ENCODE results near the gene PIP5K1B. TPM values are rescaled to one million over a fixed set of nuclear protein-coding genes. Genes with fewer than 3 reads are reported as not detected.
A peak's percentile ranks its signal among the peaks of the same experiment; 100 is the strongest.

The PIP5K1B gene
- total RNA-seq, 1 experiment from 2014 or later = 5.2 TPM

DNA sequence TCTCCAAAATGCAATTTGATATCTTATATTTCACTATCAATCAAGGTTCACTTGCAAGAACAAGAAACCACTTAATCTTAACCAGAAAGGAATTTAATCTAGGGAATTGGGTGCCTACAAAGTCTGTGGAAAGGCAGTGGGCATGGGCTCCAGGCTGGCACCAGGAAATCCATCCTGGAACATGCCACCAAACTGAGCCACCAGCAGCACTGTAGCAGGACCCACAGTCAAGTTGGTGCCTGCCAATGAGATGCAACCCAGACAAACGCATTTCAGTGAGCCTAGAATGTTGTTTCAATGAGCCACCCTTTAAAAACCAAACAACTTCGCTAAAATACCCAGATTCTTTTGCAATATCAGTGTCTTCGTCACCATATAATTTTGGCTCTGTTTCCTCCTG, 237.8 kb downstream of the PIP5K1B start:
- no peak overlapping the region for H3K4me3 Mint-ChIP-seq
- H3K4me1 Mint-ChIP-seq = peaks cover 34% of the 10 kb centered on the region
- no peaks in the 10 kb centered on the region for H3K9me3 Mint-ChIP-seq
- no peak overlapping the region; the same call in 1 of the 2 replicates for H3K27ac Mint-ChIP-seq
- peaks cover under 1% of the 10 kb centered on the region; the same call in 1 of the 2 replicates for H3K27me3 Mint-ChIP-seq (ENCODE audit: low read depth)
- TF ChIP-seq ZBTB43 (CRISPR knock-in tag; IDR thresholded peaks at IDR 0.05) (no peak), MYBL2 (CRISPR knock-in tag; IDR thresholded peaks at IDR 0.05) (no peak), E2F1 (CRISPR knock-in tag; IDR thresholded peaks at IDR 0.05) (no peak), HMGXB4 (CRISPR knock-in tag; IDR thresholded peaks at IDR 0.05) (no peak), ZNF671 (CRISPR knock-in tag; IDR thresholded peaks at IDR 0.05) (no peak), JAZF1 (CRISPR knock-in tag; IDR thresholded peaks at IDR 0.05) (no peak), FOXJ3 (CRISPR knock-in tag; IDR thresholded peaks at IDR 0.05; ENCODE audit: borderline replicate concordance) (no peak), NR1H2 (CRISPR knock-in tag; IDR thresholded peaks at IDR 0.05) (no peak)
- TF ChIP-seq, protein P1, sequence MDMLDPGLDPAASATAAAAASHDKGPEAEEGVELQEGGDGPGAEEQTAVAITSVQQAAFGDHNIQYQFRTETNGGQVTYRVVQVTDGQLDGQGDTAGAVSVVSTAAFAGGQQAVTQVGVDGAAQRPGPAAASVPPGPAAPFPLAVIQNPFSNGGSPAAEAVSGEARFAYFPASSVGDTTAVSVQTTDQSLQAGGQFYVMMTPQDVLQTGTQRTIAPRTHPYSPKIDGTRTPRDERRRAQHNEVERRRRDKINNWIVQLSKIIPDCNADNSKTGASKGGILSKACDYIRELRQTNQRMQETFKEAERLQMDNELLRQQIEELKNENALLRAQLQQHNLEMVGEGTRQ (CRISPR knock-in tag; IDR thresholded peaks at IDR 0.05) = no peak
- TF ChIP-seq, protein P2, sequence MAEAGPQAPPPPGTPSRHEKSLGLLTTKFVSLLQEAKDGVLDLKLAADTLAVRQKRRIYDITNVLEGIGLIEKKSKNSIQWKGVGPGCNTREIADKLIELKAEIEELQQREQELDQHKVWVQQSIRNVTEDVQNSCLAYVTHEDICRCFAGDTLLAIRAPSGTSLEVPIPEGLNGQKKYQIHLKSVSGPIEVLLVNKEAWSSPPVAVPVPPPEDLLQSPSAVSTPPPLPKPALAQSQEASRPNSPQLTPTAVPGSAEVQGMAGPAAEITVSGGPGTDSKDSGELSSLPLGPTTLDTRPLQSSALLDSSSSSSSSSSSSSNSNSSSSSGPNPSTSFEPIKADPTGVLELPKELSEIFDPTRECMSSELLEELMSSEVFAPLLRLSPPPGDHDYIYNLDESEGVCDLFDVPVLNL (CRISPR knock-in tag; IDR thresholded peaks at IDR 0.05; ENCODE audit: borderline replicate concordance, low read depth) = no peak
- DNase-seq (ENCODE audit: low spot score) (no peak), ATAC-seq (no peak)
- CTCF ChIA-PET = no interaction called here
- POLR2A ChIA-PET = no interaction called here
- H3K36me3 Mint-ChIP-seq = no peaks in the 10 kb centered on the region

GRCh38 chr9:68947015-68947414, 242.0 kb downstream of the PIP5K1B start:
- POLR2A ChIA-PET = no interaction called here
- DNase-seq (ENCODE audit: low spot score) = peak; percentile 48
- TF ChIP-seq ZNF263 (CRISPR knock-in tag; IDR thresholded peaks at IDR 0.05; ENCODE audit: low read depth) (no peak), GABPB1 (CRISPR knock-in tag; IDR thresholded peaks at IDR 0.05) (no peak), NR2C2 (CRISPR knock-in tag; IDR thresholded peaks at IDR 0.05) (no peak), KAT7 (CRISPR knock-in tag; IDR thresholded peaks at IDR 0.05; ENCODE audit: borderline replicate concordance) (no peak), TEAD4 (CRISPR knock-in tag; IDR thresholded peaks at IDR 0.05) (0 out of 2 replicates have a peak, but pooled peaks have one; percentile 62), FOXJ3 (CRISPR knock-in tag; IDR thresholded peaks at IDR 0.05; ENCODE audit: borderline replicate concordance) (no peak), TCF7 (CRISPR knock-in tag; IDR thresholded peaks at IDR 0.05; ENCODE audit: low read depth) (no peak), PREB (CRISPR knock-in tag; IDR thresholded peaks at IDR 0.05; ENCODE audit: borderline replicate concordance) (no peak), ZBTB21 (CRISPR knock-in tag; IDR thresholded peaks at IDR 0.05; ENCODE audit: borderline replicate concordance) (no peak), ZNF423 (CRISPR knock-in tag; IDR thresholded peaks at IDR 0.05) (peak; percentile 44), ZNF416 (CRISPR knock-in tag; IDR thresholded peaks at IDR 0.05) (no peak), AFF4 (CRISPR knock-in tag; IDR thresholded peaks at IDR 0.05; ENCODE audit: borderline replicate concordance) (no peak)
- TF ChIP-seq, protein P3, sequence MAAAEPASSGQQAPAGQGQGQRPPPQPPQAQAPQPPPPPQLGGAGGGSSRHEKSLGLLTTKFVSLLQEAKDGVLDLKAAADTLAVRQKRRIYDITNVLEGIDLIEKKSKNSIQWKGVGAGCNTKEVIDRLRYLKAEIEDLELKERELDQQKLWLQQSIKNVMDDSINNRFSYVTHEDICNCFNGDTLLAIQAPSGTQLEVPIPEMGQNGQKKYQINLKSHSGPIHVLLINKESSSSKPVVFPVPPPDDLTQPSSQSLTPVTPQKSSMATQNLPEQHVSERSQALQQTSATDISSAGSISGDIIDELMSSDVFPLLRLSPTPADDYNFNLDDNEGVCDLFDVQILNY (CRISPR knock-in tag; IDR thresholded peaks at IDR 0.05) = no peak

More at GRCh38 chr9:68947015-68947414, 242.0 kb downstream of the PIP5K1B start:
- Mint-ChIP-seq H3K9me3 (no peaks in the 10 kb centered on the region), H3K27ac (peak overlapping the region; percentile 88), H3K27me3 (ENCODE audit: low read depth) (peaks cover 6% of the 10 kb centered on the region), H3K4me3 (no peak overlapping the region), H3K4me1 (peaks cover 67% of the 10 kb centered on the region), H3K36me3 (no peaks in the 10 kb centered on the region)
- CTCF ChIA-PET = interaction anchor here (0.8 to 1.0 kb wide), 2 partner anchors 32 to 102 kb away, joined by 3 read pairs; no protein-coding TSS in a partner anchor
- peak; percentile 79 for ATAC-seq

Data from WTC11 (cell line).